Measurements from ENCODE around the gene MAN2C1.

The MAN2C1 gene

GRCh38 chr15:75367913-75368688 lies at the start of gene MAN2C1:
TSS of gene MAN2C1 (minus strand) at chr15:75368607. CDS start at chr15:75368583, 24 bp downstream.
- in situ Hi-C loops (cut with HindIII; ENCODE audit: low sequenced_read_pairs) = no loop called here

DNA sequence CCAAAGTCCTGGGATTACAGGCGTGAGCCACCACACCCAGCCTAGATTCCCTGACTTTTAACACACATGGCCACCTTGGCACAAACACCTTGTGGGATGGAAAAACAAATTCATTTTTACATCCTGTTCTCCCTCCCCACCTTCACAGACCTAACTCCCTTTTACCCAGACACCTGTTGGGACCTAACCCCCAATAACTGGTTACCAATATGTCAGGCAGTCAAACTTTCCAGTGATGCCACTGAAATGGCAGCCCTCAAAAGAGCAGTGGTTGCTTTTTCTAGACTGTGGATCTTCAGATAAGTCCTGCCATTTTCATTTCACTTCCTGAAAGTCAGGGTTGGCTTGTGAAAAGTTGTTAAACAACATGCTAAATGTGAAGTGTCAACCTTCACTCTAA lies 48.2 kb upstream of the MAN2C1 start:
- DNase-seq (ENCODE audit: low read depth, low spot score) = no peak
- no peak for TF ChIP-seq CTCF (IDR thresholded peaks at IDR 0.05; ENCODE audit: low read depth, low read length)
- in situ Hi-C loops (cut with HindIII; ENCODE audit: low sequenced_read_pairs) = no loop called here
- no peak overlapping the region for H3K4me3 ChIP-seq (ENCODE audit: low read depth, low read length)

More at GRCh38 chr15:75367913-75368688, at the start of gene MAN2C1:
- peak; percentile 96 for DNase-seq (ENCODE audit: low read depth, low spot score)
- TF ChIP-seq CTCF (IDR thresholded peaks at IDR 0.05; ENCODE audit: low read depth, low read length) = peak; percentile 91
- H3K4me3 ChIP-seq (ENCODE audit: low read depth, low read length) = peak within 1 kb of the TSS; percentile 79

DNA sequence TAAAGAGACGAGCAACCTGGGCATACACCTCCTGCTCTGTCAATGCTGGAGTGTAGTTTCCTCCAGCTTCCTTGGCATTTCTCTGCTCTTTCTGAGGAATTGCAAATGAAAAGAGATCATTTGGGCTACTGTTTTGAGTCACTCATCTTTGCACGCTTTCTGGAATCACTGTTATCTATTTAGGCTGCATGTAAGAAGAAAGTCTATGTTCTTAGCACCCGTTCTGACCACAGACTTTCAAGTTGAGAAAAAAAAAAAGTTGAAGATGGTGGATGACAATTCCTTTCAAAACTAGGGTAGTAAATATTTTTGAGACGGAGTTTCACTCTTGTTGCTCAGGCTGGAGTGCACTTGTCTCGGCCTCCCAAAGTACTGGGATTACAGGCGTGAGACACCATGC lies 41.8 kb upstream of the MAN2C1 start:
- no peak overlapping the region for H3K4me3 ChIP-seq (ENCODE audit: low read depth, low read length)
- DNase-seq (ENCODE audit: low read depth, low spot score) = no peak
- TF ChIP-seq CTCF (IDR thresholded peaks at IDR 0.05; ENCODE audit: low read depth, low read length) = no peak
- in situ Hi-C loops (cut with HindIII; ENCODE audit: low sequenced_read_pairs) = no loop called here

GRCh38 chr15:75407083-75407482 lies 38.7 kb upstream of the MAN2C1 start:
- in situ Hi-C loops (cut with HindIII; ENCODE audit: low sequenced_read_pairs) = no loop called here
- DNase-seq (ENCODE audit: low read depth, low spot score) = no peak
- H3K4me3 ChIP-seq (ENCODE audit: low read depth, low read length) = no peak overlapping the region
- no peak for TF ChIP-seq CTCF (IDR thresholded peaks at IDR 0.05; ENCODE audit: low read depth, low read length)

DNA sequence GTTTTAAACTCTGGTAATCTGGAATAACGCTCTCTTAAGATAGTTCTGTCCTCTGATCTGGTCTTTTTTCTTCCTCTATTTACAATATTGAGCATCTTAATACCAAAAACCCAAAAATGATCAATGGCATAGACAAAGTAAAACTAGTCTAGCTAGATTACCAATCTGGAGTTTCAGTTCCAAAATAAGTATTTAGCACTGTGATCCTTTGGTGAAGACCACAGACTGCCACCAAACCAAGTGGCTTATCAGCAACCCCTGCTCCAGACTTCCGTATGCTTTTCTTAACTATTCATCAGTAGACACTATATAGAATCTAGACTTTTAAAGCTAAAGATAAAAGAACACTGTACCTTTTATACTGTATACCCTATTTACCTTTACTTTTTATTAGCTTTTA lies 35.5 kb upstream of the MAN2C1 start:
- TF ChIP-seq CTCF (IDR thresholded peaks at IDR 0.05; ENCODE audit: low read depth, low read length) = no peak
- H3K4me3 ChIP-seq (ENCODE audit: low read depth, low read length) = no peak overlapping the region
- no peak for DNase-seq (ENCODE audit: low read depth, low spot score)
- in situ Hi-C loops (cut with HindIII; ENCODE audit: low sequenced_read_pairs) = no loop called here

GRCh38 chr15:75397494-75397893 lies 29.1 kb upstream of the MAN2C1 start:
- no peak for TF ChIP-seq CTCF (IDR thresholded peaks at IDR 0.05; ENCODE audit: low read depth, low read length)
- in situ Hi-C loops (cut with HindIII; ENCODE audit: low sequenced_read_pairs) = no loop called here

More at GRCh38 chr15:75397494-75397893, 29.1 kb upstream of the MAN2C1 start:
- peak; percentile 3 for DNase-seq (ENCODE audit: low read depth, low spot score)
- no peak overlapping the region for H3K4me3 ChIP-seq (ENCODE audit: low read depth, low read length)

All from astrocyte of the spinal cord (primary cell).